CD4-positive, alpha-beta T cell treated with Interleukin-17A for 4 hours (primary cell): ENCODE results near the gene GPANK1.
A peak's percentile ranks its signal among the peaks of the same experiment; 100 is the strongest.

ENCODE experiments used
- DNase-seq: peaks from one replicate; pipeline ENCODE4 v3.0.0-alpha.2; 2020; ENCODE audit warnings: mixed read lengths

The GPANK1 gene

DNA sequence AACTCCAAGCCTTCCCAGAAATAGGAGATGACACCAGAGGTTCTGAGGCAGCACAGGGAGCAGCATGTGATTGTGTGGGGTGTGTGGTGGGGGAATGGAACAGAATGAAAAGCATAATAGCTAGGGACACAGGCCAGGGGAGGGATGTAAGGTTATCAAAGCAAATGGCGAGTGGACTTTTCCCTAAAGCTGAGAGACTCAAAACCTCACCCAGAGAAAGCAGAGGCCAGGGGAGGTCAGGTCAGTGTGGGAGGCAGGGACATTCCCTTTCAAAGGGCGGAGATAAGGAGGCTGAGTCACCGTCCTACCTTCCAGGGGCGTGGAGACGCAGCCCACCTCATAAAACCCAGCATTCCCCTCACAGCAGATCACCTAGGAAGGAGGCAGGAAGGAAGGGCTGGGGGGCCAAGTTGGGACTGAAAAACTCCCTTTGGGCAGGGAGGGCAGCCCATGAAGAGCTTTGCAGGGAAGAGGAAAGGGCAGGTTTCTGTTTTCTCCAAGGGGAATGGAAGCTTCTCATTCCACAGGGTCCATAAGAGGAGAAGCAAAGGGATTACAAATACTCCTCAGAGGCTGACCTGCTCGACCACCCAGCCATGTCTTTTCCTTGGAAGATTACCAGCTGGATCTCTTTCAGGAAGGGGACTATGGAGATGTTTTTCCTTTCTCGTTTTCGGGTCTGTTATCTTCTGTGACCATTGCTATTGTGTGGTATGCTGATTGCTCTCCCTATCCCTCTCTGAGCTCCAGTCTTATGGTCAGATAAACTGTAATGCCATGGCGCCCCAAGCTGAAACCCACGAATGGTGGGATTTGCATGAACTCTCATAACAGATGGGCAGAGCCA, 25.7 kb upstream of the GPANK1 start:
- DNase-seq = no peak

DNA sequence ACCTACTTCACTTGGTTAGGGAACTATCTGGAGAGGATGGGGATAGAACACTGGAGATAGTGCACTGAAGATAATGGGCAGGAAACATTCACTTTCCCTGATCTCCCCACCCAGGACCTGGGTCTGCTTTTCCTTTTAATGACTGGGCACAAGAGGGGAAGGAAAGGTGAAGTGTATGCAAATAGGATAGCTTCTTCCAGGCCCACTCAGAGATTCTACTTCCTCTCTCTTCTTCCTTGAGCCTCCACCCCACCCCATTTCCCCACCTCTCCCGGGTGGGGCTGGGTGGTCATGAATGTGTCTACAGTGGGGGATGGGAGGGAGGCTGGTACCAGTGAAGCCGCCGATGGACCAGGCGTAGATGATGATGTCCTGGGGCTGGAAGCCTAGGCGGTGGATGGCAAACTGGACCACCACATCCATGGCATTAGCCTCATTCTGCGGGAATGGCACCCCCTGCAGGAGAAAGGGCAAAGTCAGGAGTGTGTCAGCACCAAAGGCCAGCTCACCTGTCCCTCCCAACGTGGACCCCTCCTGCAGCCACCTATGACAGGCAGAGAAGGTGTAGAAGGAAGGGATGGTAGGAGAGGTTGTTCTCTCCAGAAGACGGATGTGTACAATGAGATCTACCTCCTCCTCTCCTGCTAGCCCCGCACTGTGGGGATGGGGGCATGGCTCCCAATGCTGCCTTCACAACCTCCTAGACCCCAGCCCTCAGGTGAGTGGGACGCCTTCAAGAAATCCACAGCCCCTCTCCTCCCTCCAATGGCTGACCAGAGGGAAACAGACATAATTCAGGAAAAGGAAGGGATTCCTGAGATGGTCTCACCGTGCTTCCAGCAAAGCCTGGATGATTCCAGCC, 24.7 kb upstream of the GPANK1 start:
- peak; percentile 19 for DNase-seq

DNA sequence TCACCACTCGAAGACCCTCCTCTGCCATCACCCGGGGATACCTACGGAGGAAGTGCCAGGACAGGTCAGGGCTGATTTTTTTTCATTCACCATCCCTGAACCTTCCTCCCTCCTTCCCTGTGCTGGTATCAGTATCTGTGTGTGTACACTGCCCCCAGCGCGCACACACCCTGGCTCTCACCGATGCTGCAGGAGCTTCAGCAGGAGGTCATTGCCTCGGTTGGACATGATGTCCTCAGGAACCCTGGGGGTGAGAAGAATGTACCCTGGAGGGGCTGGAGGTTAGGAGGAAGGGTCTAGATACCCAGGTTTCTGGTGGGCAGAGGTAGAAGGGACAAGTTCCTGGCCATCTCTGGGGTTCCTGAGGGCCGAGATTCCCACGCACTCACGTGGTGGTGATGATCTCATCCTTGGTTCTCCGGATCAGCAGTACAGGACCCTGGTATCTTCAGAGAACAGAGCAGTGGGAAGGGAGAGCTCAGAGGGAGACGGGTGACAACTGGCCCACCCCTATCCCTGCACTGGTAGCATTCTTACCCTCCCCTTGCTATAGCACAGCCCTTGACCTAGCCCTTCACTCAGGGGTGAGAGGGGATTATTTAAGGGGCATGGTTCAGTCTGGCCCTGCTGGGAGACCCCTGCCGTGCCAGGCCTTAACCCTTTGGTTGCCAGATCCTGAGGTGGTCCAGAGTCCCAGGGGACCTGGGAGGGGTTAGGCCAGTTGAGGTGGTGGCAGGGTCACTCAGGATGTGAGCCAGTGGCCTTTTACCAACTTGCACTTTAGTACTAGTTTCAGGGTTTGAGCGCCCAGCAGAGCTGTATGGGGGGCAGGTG, 23.3 kb upstream of the GPANK1 start:
- no peak for DNase-seq

DNA sequence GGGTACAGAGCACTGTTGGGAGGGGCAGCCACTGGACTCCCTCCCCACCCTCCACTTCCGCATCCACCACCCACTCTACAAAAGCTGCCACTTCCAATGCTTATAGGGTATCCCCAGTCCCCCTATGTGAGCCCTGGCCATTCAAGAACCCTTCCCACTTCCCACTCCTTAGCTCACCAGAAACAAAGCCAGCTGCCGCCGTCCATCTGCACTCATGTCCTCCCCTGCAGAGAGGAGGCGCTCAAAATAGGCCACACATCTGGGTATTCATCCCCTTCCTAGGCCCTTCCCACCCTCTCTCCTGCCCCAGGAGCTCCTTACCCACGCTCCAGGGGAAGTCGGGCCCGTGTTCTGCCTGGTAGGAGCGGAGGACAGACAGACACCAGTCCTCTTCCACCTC, 22.5 kb upstream of the GPANK1 start:
- no peak for DNase-seq

DNA sequence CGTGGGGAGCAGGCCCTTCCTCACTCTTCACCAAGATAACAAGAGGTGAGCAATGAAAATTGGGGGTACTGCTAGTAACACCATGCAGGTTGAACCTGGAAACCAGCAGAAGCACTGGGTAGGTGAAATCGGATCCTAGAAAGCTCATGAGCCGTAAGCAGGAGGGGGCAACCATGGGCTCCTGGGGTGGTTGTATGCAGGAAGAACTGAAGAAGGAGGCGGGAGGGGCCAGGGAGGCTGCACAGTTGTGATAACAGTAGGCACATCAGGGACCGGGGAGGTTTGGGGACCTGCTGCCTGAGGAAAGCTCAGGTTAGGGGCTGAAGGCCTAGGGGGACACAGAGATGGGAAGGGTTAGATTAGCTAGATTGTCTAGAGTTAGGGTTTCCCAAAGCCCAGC, 21.7 kb upstream of the GPANK1 start:
- no peak for DNase-seq

DNA sequence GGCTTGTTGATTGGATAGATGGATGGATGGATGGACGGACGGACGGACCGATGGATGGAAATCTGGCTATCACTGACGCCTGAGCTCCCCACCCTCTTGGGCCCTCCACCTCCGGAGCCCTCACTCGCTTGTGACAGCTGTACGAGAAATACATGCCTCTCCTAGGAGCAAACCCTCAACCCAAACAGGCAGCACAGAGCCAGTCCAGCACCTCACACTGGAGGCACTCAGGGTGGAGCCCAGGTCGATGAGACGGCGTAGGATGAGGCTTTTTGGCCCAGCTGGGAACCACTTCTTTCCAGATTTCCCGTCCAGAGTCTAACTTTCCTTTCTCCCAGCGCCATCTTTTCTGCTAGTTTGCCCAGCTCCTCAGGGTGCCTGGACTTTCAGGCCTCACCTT, 18.8 kb upstream of the GPANK1 start:
- no peak for DNase-seq

DNA sequence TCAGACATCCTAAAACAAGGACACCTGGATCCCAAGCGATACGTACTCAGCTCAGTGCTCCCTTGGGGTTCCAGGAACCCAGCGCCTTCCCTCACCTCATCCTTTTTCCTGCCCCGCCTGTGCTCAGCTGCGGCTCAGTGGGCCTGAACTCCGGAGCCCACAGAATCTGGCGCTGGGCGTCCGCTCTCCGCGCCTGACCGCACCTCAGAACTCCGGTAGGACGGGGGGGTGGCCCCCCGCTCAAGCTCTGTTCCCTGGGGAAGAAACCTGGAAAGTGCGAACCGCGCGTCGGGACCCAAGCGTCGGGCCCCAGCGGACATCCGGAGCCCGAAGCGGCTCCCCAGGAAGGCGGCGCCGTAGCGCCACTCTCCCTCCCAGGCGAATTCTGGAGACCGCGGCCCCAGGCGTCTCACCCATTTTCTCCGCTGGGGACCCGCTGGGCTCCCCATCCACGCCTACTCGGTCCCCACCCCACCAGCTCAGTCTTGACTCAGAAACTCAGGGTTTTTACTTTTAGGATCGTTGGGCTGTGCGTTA, 16.4 kb upstream of the GPANK1 start:
- DNase-seq = peak; percentile 67

DNA sequence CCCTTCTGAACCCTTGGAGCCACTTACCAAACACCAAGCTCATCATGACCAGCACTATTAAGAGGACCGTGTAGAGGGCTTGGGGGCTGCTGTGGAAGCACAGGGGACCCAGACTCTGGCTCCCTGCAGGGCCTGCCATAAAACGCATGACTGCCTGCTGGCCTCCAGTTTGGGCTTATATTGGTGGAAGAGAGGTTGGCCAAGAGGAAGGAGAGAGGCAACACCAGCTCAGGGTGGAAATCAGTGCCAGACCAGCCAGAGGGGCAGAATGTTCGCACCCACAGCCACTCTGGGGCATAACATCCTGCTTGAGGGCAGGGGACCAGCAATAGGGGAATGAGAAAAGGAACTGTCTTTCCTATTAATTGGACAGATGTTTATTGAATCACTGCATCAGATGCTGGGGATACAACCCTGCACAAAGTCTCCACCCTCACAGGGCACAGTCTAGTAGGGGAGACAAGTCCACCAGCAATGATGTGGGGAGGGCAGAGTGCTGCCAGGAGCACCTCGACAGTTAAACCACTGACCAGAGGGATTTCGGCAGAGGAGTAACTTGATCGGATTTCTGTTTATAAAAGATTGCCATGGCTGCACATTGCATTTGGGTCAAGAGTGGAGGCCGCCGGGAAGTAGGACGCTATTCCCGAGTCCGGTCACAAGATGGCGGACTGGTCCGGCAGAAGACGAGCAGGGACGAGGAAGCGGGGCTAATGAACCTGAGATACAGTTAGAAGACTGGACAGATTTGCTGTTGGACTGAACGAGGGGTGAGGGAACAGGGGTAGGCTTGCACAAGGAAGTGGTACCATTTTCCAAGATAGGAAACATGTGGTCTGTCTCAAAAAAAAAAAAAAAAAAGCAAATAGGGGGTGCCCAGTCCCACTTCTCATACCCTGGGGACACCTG, 15.7 kb upstream of the GPANK1 start, which contains the start of gene LY6G5C:
LY6G5C (minus strand) TSS at position 842 of the 909 bp plus-strand sequence; CDS start at position 148, 694 bp downstream.
- DNase-seq = peak; percentile 77

DNA sequence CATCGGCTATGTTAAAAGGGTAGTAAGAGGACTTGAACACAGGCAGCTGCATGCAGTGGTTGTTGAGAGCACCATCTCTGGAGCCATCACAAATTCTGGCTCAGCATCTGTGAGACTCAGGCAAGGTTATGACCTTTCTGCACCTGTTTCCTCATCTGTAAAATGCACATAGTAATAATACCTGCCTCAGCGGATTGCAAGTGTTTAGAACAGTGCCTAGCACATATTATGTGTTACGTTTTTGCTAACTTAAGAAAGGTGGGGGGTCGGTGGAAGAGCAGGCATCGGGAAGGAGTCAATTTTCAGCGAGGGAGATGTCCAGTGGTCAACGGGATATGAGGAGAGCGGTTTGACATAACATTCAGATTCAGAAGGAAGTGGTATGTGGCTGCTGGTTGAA, 13.2 kb upstream of the GPANK1 start:
- no peak for DNase-seq

DNA sequence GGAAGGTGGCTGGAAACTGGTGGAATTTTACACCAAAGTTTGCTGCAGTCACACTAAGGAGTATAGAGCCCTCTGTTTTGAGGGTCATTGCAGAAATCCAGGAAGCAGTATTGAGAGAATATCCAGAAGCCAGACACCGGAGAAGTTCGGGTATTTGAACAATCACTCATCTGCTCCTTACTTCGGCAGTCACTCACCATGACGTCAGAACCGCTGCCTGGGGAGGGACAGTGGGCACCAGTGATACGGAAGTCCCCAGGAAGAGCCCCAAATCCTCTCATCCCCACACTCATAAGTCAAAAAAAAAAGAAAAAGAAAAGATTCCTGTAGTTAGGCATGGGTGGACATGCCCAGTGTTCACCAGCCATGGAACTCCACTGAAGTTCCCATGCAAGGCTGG, 12.1 kb upstream of the GPANK1 start:
- DNase-seq = no peak

DNA sequence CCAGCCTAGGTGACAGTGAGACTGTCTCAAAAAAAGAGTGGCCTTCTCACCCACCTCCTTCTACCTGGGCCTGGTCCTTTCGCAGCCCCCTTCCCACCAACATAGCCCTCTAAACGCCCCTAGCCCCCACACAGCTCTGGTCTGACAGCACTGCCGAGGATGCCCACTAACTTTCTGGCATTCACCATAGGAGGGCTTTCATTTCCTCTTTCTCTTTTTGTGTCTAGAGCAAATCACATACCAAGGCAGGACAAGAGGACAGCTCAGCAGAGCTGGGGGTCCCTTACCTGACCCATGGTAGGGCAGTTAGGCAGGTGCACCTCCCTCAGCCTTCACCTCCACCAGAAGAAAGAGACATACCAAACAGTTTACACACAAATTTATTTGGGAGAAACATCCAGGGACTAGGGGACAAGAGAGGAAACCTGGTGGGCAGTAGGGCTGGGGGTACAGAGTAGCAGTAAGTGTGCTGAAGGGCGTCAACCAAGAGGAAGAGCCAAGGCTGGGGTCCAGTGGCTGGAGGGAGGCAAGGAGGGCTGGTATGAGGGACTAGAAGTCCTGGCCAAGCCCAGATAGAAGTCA, 11.6 kb upstream of the GPANK1 start:
- no peak for DNase-seq

DNA sequence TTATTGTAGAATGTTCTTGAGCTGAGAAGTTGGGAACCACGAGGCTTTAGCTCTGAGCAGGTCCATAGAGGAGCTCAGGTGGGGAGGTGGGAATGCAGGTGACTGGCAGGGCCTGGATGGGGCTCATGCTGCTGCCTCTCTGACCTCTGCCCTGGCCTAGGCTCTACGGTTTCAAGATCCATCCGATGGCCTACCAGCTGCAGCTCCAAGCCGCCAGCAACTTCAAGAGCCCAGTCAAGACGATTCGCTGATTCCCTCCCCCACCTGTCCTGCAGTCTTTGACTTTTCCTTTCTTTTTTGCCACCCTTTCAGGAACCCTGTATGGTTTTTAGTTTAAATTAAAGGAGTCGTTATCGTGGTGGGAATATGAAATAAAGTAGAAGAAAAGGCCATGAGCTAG, 4.9 kb upstream of the GPANK1 start, which contains the start of gene LY6G5B:
LY6G5B (plus strand) TSS at position 301 of the 400 bp plus-strand sequence. CDS start 975 bp downstream, outside the sequence.
- DNase-seq = no peak

DNA sequence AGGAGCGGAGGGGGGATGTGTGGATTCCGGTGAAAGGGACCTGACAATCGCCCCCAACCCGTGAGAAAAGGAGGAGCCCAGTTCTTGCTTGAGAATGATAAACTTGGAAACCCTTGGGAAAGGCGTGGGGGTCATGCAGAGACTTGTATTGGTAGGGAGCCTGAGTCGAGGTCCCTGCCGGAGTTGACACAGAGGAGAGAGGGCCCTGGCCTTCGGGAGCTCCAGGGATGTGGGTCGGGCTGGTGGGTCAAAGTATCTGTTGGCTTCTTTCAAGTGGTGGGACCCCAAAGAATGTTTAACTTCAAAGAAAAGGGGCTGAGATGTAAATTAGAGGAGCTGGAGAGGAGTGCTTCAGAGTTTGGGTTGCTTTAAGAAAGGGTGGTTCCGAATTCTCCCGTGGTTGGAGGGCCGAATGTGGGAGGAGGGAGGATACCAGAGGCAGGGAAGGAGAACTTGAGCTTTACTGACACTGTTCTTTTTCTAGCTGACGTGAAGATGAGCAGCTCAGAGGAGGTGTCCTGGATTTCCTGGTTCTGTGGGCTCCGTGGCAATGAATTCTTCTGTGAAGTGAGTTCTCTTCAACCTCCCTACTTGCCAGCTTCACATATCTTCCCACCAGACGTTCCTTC, 1.7 kb upstream of the GPANK1 start:
- no peak for DNase-seq

DNA sequence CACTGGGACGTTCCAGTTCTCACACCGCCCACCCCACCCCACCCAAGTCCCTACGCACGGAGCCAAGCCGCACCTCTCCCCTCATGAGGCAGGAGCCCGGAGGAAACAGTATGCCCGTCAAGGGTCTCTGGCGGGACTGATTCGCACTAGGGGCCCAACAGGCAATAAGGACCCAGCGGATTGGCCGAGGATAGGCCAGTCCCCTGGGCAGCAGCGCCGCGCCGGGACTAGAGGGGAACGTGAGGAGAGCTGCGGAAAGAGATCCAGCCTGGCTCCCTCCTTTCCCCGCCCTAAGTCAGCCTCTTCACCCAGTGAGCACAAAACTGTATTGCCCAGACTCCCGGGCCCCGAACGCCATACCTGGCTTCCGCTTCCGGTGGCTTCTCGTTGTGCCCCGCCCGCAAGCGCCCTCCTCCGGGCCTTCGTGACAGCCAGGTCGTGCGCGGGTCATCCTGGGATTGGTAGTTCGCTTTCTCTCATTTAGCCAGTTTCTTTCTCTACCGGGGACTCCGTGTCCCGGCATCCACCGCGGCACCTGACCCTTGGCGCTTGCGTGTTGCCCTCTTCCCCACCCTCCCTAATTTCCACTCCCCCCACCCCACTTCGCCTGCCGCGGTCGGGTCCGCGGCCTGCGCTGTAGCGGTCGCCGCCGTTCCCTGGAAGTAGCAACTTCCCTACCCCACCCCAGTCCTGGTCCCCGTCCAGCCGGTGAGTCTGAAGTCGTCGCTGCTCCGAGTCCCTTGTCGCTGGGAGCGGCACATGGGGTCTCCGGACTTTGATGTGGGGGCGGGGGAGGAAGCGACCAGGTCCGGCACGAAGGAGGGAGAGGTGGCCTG, 922 bp upstream of the GPANK1 start, which contains the start of gene CSNK2B:
CSNK2B (plus strand) TSS at position 580 of the 836 bp plus-strand sequence. CDS start 752 bp downstream, outside the sequence.
- DNase-seq = peak; percentile 98

DNA sequence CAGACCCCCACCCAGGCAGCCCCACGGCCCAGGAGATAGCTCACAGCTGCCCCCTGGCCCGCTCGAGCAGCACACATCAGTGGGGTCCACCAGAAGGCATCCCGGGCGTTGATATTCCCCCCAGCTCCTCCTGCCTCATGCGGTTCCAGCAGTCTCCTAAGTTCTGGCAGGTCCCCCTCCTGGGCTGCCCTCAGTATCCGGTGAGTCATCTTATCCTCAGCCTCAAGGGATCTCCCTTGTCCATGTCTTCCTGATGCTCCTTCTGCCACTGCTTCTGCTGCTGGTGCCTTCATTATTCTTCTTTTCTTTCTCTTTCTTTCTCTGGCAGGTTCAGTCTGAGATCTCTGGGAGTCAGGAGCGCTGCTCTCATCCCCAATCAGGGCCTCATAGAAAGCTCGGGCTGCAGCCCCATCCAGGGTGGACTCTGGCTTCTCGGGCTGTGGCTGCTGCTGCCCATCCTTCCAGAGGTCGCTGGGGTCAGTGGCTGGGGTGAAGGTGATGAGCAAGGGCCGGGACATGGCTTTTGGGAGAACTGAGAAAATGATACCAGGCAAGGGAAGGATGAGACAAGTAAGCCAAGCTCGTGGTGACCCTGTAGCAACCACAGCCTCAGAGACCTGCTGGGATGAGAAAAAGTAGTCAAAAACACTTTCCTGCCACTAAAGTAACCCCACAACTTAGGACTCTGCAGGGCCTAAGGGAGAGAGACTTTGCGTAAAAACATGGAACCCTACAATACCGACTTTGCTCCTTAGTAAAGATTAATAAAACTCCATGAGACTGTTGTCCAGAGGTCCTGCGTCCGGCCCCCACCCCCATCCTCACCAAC, 622 bp downstream of the GPANK1 start:
- DNase-seq = no peak

DNA sequence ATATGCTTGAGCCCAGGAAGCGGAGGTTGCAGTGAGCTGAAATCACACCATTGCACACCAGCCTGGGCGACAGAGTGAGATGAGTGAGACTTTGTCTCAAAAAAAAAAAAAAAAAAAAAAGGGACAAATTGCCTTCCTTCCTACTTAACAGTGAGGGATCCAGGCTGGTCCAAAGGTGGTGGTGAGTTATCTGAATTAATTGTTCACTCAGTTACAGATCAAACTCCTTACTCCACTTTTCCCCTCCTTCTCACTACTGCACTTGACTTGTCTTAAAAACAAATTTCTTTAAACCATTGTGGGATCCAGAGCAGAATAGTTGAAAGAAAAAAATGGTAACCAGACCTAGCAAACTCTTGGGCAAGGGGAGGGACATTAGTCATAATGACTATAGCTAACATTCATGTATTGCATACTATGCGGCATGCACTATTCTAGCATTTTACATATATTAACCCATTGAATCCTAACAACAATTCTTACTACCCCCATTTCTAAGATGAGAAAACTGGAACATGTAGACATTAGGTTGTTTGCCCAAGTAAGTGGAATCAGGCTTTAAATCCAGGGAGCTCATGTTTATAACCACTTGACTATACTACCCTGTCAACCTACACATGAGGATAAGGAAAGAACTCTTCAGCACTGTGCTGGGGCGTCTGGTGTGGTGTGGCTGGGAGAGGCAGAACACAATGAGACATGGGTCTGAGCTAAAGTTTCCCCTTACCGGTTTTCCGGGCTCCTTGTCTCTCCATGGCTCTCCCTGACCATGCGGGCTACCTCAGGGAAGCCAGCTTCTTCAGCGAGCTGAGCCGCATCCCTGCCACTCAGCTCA, 1.5 kb downstream of the GPANK1 start:
- DNase-seq = no peak

DNA sequence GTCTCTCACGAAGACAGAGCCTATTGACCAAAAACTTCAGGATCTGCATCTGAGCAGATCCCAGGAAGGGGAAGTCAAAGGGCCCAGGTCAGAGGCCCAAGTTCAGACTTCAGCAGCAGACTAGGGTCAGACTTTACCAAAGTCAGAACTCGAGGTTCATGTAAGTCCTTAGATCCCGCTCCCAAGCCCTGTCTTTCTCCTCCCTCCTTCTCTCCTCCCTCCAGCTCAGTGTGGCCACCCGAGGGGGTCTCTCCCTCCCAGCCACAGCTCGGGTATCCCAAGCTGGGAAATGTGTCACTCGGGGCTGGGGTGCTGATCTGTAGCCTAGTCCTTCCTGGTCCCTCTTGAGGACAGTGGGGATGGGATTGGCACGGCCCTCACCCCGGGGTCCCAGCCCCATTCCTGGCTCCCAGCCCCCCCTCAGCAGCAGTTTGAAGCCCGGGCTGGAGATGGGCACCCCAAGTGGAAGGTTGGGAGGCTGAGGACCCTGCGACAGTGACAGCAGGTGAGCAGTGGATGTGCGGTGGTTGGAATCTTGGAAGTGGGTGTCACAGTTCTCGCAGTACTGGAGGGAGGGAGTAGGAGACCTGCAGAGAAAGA, 2.6 kb downstream of the GPANK1 start:
- DNase-seq = no peak
